Subcutaneous abdominal adipose tissue (tissue), 5 donors: ENCODE measurements around the gene TSKU.

Experiments used
- H3K27ac ChIP-seq: one replicate; pipeline ENCODE4 v1.7.0; 2013; ENCODE audit warnings: low read depth, mild to moderate bottlenecking, inconsistent platforms, low read length, moderate library complexity
- H3K27me3 ChIP-seq, 5 donors: one replicate each; pipeline ENCODE4 v1.7.0; 2013; ENCODE audit warnings: low read length in 5 of 5, inconsistent platforms in 1 of 5; ENCODE audit not compliant: control insufficient read depth in 5 of 5, insufficient read depth in 4 of 5
- H3K36me3 ChIP-seq, 5 donors: one replicate each; pipeline ENCODE4 v1.7.0; 2013; ENCODE audit warnings: low read length in 5 of 5; ENCODE audit not compliant: control insufficient read depth in 5 of 5, insufficient read depth in 5 of 5
- H3K4me1 ChIP-seq, 5 donors: one replicate each; pipeline ENCODE4 v1.7.0; 2013; ENCODE audit warnings: low read length in 5 of 5, mild to moderate bottlenecking in 3 of 5, moderate library complexity in 1 of 5; ENCODE audit not compliant: control insufficient read depth in 5 of 5, insufficient read depth in 5 of 5
- H3K4me3 ChIP-seq, 5 donors: one replicate each; pipeline ENCODE4 v1.7.0; 2013; ENCODE audit warnings: low read length in 5 of 5, low read depth in 1 of 5
- H3K9ac ChIP-seq, 5 donors: one replicate each; pipeline ENCODE4 v1.7.0; 2013; ENCODE audit warnings: low read length in 5 of 5, mild to moderate bottlenecking in 4 of 5, moderate library complexity in 3 of 5
- H3K9me3 ChIP-seq, 5 donors: one replicate each; pipeline ENCODE4 v1.7.0; 2013; ENCODE audit warnings: low read length in 5 of 5; ENCODE audit not compliant: control insufficient read depth in 5 of 5
- donor health status: healthy.
- donor health status: healthy.
- donor health status: healthy.
- donor health status: healthy.
- donor health status: healthy.

The TSKU gene

GRCh38 chr11:76799066-76799804 lies 16.1 kb downstream of the TSKU start:
- H3K36me3 ChIP-seq = peaks cover 0 to 34% (median 29%) of the 10 kb centered on the region in 5 donors
- H3K9ac ChIP-seq = peak overlapping the region in 3 of 5 donors; percentile 25 to 41 (median 28)
- peak overlapping the region; percentile 94 for H3K27ac ChIP-seq
- no peaks in the 10 kb centered on the region for H3K27me3 ChIP-seq
- peak overlapping the region in 4 of 5 donors; percentile 42 to 64 (median 54) for H3K4me3 ChIP-seq
- peaks cover 16 to 94% (median 86%) of the 10 kb centered on the region in 5 donors for H3K4me1 ChIP-seq
- H3K9me3 ChIP-seq = no peaks in the 10 kb centered on the region

GRCh38 chr11:76800466-76801200 lies 17.5 kb downstream of the TSKU start:
- Histone ChIP-seq H3K9ac (no peak overlapping the region), H3K27me3 (no peaks in the 10 kb centered on the region), H3K9me3 (no peaks in the 10 kb centered on the region), H3K36me3 (peaks cover 0 to 27% (median 24%) of the 10 kb centered on the region in 5 donors), H3K4me3 (no peak overlapping the region), H3K4me1 (peaks cover 18 to 94% (median 84%) of the 10 kb centered on the region in 5 donors), H3K27ac (peak overlapping the region; percentile 94)

DNA sequence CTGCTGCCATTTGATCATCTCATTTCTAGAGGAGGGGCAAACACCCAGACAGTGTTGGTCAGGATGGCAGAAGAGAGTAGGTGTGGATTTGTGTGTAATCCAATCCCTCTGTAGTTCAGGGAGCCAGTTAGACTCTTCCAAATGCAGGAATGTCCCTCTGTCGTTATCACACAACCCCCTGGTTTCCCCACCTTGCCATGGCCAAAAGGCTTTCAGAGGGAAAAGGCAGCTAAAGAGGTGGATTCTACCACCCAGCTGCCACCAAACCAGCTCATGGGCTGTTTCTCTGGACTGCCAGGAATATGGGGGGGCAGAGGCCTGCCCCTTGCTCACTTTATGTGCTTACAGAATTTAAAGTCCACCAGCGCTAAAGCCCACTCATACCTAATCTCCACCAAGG lies 18.1 kb downstream of the TSKU start:
- Histone ChIP-seq H3K9ac (no peak overlapping the region), H3K4me1 (peaks cover 18 to 94% (median 84%) of the 10 kb centered on the region in 5 donors), H3K9me3 (no peaks in the 10 kb centered on the region), H3K4me3 (no peak overlapping the region), H3K27ac (peak overlapping the region; percentile 94), H3K27me3 (no peaks in the 10 kb centered on the region), H3K36me3 (peaks cover 0 to 21% (median 18%) of the 10 kb centered on the region in 5 donors)

GRCh38 chr11:76801736-76802135 lies 18.6 kb downstream of the TSKU start:
- peaks cover 0 to 16% (median 13%) of the 10 kb centered on the region in 5 donors for H3K36me3 ChIP-seq
- H3K4me1 ChIP-seq = peaks cover 18 to 94% (median 85%) of the 10 kb centered on the region in 5 donors
- peak overlapping the region; percentile 94 for H3K27ac ChIP-seq
- H3K9me3 ChIP-seq = no peaks in the 10 kb centered on the region
- H3K9ac ChIP-seq = no peak overlapping the region
- no peak overlapping the region for H3K4me3 ChIP-seq
- H3K27me3 ChIP-seq = no peaks in the 10 kb centered on the region

DNA sequence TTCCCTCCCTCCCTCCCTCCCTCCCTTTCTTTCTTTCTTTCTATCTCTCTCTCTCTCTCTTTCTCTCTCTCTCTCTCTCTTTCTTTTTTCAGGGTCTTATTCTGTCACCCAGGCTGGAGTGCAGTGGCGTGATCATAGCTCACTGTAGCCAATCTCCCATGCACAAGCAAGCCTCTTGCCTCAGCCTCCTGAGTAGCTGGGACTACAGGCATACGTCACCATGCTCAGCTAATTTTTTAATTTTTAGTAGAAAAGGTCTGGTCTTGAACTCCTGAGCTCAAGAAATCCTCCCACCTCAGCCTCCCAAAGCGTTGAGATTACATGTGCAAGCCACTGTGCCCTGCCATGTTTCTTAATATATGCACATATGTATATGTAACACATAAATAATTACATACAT lies 19.0 kb downstream of the TSKU start:
- Histone ChIP-seq H3K4me1 (peaks cover 20 to 94% (median 85%) of the 10 kb centered on the region in 5 donors), H3K4me3 (no peak overlapping the region), H3K36me3 (peaks cover 0 to 12% (median 9%) of the 10 kb centered on the region in 5 donors), H3K27ac (peak overlapping the region; percentile 94), H3K9ac (peak overlapping the region in 3 of 5 donors; percentile 56 to 77 (median 62)), H3K9me3 (no peaks in the 10 kb centered on the region), H3K27me3 (no peaks in the 10 kb centered on the region)

DNA sequence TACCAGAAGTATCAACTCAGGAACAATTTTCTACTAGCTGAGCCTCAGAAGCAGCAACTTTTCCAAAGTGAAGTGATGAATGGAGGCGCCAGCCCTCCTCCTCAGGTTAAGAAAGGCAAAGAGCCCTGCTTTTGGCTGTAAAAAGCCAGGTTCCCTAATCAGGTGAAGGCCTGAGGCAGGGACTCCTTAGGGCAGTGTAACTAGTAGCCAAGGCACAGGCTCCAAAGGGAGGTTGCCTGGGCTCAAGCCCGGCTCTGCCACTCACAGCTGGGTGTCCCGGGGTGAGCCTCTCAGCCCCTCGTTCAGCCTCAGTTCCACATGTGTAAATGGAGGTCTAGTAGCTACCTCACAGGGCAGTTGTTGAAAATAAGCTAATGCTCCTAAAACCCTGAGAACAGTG lies 19.5 kb downstream of the TSKU start:
- peaks cover 22 to 94% (median 84%) of the 10 kb centered on the region in 5 donors for H3K4me1 ChIP-seq
- H3K4me3 ChIP-seq = no peak overlapping the region
- H3K27me3 ChIP-seq = no peaks in the 10 kb centered on the region
- H3K9me3 ChIP-seq = no peaks in the 10 kb centered on the region
- H3K27ac ChIP-seq = peak overlapping the region; percentile 94
- peak overlapping the region; percentile 32 to 77 (median 56) for H3K9ac ChIP-seq
- peaks cover 0 to 7% (median 4%) of the 10 kb centered on the region in 5 donors for H3K36me3 ChIP-seq

DNA sequence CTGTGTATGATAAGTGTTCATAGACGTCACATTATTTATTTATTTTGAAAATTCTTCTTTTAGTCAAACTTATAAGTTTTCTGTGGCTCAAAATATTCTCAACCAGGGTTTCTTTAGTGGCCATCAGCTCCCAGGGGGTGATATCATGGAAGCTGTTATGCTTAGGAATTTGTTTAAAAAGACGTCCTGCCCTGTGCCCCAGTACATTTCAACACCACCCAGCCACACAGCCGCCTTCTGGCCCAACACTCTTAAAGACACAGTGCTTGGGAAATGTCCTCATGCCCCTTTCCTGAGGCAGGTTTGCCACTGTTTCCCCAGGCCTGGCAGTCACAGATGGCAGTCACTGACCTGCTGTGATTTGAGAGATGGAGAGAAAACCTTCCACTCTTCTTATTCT lies 19.9 kb downstream of the TSKU start:
- Histone ChIP-seq H3K4me3 (no peak overlapping the region), H3K36me3 (peaks cover 0 to 5% (median 3%) of the 10 kb centered on the region in 5 donors), H3K4me1 (peaks cover 22 to 94% (median 83%) of the 10 kb centered on the region in 5 donors), H3K9ac (peak overlapping the region in 4 of 5 donors; percentile 32 to 77 (median 59)), H3K27ac (peak overlapping the region; percentile 94), H3K27me3 (no peaks in the 10 kb centered on the region), H3K9me3 (no peaks in the 10 kb centered on the region)

GRCh38 chr11:76803811-76804600 lies 20.9 kb downstream of the TSKU start:
- Histone ChIP-seq H3K4me3 (no peak overlapping the region), H3K9ac (peak overlapping the region in 1 of 5 donors; percentile 49), H3K4me1 (peaks cover 17 to 93% (median 73%) of the 10 kb centered on the region in 5 donors), H3K27me3 (no peaks in the 10 kb centered on the region), H3K36me3 (no peaks in the 10 kb centered on the region), H3K27ac (peak overlapping the region; percentile 94), H3K9me3 (no peaks in the 10 kb centered on the region)

DNA sequence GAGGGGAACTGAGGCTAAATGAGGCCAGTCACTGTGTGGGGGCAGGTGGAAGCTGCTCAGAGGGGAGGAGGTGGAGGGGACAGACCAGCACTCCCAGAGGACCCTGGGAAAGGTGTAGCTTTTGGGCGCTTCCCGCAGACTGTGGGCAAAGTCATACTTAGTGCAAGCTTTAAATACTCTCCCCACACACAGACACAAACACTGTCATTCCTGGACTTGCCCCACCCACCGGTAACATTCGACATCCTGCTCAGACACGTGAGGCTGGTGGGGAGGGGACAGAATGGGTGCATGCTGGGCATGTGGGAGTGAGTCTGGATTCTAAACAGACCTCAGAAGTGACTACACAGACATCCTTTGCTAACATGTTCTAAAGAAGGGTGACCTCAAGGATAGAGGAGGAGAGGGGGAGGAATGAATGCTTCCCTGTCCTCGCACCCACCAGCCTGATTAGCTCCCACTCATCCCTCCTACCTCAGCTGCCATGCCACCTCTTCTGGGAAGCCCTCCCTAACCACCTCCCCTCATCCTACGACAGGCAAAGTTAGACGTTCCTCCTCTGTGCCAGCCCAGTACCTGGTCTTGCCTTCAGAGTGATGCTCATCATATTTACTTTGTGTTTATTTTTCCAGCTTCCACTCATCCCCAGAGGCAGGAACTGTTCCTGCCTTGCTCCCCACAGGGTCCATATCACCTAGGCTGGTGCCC lies 22.2 kb downstream of the TSKU start:
- peaks cover 20 to 87% (median 64%) of the 10 kb centered on the region in 5 donors for H3K4me1 ChIP-seq
- H3K9ac ChIP-seq = peak overlapping the region in 1 of 5 donors; percentile 29
- H3K27ac ChIP-seq = peak overlapping the region; percentile 94
- H3K27me3 ChIP-seq = no peaks in the 10 kb centered on the region
- no peak overlapping the region for H3K4me3 ChIP-seq
- no peaks in the 10 kb centered on the region for H3K9me3 ChIP-seq
- no peaks in the 10 kb centered on the region for H3K36me3 ChIP-seq
